ENCODE data around the gene ARHGAP26.
"Not testable (repeated sequence)": the region's sequence is repeated elsewhere in the genome, so short reads cannot be mapped to it uniquely, and the experiment has no call there.

Gene ARHGAP26

DNA sequence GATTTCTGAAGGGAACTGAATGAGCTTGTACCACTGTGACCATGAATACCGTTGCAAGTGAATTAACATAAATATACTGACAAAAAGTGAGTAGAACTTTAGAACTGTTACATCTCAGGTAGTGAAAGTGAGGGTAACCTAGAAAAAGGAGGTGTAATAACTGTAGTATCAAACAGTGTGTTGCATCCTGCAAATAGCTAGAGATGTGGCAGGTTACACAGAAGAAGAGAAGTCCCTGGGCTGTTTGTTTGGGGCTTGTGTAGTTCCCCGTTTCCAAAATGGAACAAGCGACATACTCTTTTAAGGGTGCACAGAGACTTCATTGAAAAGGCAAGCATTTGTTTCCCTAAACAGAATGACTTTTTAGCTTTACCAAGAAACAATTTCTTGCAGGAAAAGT lies 418.5 kb downstream of the ARHGAP26 start:
- DNase-seq (ENCODE audit: low read depth), result no peak

DNA sequence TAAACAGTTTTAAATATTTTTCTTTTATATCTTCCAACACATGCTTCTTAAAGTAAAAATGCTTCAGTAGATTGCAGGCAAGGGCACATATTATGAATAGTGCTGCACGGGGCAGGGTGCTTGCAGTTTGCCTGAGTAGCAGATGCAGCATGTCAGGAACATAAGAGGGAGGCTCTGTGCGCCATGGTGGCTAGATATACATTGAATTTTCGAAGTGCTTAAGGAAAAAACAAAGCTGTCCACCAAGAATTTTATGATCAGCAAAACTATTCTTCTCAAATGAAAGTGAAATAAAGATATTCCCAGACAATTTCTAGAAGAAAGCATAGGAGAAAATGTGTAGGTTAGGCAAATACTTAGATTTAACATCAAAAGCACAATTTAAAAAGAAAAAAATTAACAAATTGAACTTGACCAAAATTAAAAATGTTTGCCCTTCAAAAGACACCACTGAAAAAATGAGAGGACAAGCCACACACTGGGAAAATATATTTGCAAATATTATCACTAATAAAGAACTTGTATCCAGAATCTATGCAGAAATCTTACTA lies 420.2 kb downstream of the ARHGAP26 start:
- DNase-seq (ENCODE audit: low read depth), result no peak

DNA sequence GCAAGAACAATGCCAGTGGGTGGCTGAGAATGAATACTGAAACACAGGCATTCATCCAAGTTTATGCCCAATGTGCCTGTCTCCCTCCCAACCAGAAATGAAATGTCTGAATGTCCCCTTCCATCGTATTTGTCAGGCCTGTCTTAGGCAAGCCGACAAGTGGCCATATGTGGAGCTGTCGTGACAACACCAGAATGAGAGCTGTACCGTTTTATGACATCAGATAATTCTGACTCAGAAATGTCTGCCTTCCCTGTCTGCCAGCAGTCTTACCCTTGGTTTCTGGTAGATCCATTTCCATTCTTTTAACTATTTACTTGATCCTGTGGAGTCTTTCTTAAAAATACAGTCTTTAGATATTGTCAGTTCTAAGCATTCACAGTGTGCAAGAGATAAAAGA lies 421.5 kb downstream of the ARHGAP26 start:
- DNase-seq (ENCODE audit: low read depth), result no peak

DNA sequence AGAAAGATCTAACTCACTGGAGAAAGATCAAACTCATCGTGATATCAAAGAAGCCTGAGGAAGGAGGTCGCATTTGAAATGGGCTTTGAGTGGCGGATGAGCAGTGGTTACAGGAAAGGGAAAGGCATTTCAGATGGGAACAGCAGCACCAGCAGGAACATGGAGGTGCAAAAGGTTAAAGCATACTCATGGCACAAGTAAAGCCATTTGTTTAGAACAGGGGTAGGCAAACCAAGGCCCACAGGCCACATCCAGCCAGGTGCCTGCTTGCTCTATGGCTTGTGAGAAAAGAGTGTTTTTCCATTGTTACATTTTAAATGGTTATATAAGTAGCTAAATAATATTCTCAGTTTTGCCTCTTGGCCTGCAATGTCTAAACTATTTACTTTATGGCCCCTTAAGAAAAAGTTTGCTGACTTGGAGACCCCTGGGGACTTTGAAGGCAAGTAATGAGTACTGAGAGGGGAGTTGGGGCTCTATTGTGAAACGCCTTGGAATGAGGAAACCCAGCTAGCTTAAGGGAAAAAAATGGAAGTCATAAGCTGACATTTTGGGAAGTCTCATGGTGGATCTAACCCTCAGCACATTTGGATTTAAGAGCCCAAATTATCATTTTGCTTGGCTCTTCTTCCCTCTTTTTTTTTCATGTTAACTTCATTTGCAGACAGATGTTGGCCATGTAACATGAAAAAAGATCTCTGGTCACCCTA lies 422.2 kb downstream of the ARHGAP26 start:
- no peak for DNase-seq (ENCODE audit: low read depth)

DNA sequence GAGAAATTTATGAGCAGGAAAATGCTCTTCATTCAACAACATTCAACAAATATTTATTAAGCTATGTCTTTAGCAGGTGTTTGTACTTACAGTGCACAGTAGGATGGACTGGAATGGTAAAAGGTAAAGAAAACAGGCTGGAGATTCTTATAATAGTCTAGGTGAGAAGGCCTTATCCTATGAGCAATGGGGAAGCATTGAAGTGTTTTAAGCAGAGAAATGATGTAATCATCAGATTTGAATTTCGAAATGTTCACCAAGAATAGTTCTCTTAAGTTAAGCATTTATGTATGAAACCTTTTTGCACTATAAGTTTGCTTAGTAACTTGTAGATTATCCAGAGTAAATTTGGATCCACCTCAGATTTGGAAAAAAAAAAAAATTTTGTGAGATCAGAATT lies 424.0 kb downstream of the ARHGAP26 start:
- no peak for DNase-seq (ENCODE audit: low read depth)

DNA sequence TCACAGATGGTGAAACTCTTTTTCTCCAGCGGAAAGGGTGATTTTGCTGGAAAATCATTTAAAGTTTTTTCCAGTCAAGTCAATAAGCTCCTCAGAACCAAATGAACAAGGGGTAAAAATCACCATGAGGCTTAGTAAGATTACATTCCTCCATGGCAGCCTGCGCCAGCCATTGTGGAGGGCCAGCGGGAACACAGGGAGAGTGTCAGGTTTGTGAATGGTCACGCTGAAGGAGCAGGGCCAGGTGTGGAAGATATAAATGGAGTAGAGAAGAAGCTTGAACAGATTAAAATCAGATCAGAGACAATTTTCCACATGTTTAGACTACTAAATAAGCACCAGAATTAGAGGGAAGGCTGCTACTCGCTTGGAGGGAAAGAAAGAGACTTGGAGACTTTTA lies 424.5 kb downstream of the ARHGAP26 start:
- no peak for DNase-seq (ENCODE audit: low read depth)

DNA sequence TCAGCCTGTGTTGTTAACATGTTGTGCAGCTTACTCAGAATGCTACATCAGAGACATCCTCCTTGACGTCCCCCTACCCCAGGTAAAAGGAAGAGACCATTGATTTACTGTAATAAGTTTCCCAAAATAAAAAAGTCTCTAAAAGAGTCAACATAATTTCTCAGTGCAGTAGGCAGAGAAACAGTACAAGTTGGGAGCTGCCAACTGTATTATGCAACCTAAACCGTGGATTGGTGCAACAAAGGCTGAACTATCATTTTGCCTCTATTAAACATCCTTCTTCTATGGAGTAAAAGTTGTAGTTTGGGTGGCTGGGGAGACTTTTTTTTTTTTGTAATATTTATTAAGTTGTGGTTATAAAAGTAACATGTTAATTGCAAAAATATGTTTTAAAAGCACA lies 425.3 kb downstream of the ARHGAP26 start:
- no peak for DNase-seq (ENCODE audit: low read depth)

DNA sequence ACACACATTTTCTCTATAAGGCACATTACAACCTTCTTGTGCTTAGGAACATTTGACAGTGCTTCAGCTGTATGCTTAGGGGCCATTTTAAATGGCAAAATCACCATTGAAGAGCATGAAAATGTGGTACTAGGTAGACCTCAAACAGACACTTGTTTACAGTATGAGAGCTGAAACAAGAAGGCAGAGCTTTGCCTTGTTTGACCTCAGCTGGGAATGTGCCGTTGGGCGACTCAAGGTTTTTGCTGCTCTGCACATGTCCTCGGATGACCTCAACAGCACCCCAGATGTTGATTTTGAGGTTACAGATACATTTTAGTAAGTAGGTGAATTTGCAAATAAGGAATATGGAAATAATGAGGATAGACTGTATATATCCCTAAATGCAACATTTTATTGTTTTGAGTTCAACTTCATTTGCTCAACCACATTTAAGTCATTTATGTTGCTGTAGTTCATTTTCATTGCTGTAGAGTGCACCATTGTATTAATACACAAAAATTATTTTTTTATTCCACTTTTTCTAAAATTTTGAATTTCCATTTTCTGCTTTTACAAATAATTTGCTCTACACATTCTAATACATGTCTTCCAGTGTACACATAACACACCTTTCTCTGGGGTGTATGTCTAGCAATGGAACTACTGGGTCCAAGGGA lies 426.6 kb downstream of the ARHGAP26 start:
- no peak for DNase-seq (ENCODE audit: low read depth)

DNA sequence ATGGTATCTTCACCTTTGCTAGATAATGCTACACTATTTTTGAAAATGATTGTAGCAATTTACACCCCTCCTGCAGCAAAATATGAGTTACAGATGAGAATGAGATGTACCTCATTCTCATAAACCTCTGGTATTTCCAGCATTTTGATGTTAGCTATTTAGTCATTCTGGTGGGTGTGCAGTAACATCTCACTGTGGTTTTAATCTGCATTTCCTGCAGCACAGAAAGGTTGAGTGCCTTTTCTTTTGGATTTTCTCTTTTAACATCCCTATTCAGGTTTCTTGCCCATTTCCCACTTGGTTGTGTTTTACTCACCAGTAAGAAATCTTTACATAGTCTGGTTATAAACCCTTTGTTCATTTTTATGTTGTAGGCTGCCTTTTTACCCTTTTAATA lies 427.1 kb downstream of the ARHGAP26 start:
- no peak for DNase-seq (ENCODE audit: low read depth)

DNA sequence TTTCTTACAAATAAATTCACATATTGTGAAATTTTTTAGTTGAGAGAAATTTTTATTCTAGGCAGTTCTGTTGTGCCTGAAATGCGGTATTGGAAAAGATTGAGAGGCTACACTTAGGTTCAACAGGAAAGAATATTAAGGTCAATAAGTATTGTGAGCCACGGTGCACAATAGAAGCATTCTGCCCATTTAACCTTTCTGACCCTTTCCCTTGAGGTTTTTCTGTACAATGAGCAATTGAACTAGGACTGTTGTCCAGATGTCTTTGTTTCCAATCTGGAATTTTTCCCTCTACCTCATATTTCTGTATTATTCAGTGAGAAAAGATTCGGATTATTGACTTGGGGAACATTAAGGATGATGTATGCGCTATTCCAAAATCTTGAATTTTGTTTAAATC lies 428.2 kb downstream of the ARHGAP26 start:
- no peak for DNase-seq (ENCODE audit: low read depth)

DNA sequence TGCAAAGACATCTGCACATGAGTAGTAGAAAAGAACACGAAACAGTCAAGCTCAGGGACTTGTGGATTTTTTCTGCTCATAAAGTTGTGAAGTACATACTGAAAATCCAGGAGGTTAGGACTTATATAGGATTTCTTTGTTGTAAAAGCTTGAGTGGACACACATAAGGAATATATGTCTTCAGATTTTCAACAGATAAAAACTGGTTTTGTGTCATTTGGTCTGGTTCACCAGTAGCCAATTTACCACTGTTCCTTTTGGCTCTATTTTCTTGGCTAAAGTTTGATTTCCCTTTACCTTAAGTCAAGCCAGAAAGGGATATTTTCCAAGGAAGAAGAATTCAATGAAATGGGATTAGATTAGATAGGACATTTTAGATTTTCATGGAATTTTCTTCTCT lies 429.0 kb downstream of the ARHGAP26 start:
- DNase-seq (ENCODE audit: low read depth), result no peak

DNA sequence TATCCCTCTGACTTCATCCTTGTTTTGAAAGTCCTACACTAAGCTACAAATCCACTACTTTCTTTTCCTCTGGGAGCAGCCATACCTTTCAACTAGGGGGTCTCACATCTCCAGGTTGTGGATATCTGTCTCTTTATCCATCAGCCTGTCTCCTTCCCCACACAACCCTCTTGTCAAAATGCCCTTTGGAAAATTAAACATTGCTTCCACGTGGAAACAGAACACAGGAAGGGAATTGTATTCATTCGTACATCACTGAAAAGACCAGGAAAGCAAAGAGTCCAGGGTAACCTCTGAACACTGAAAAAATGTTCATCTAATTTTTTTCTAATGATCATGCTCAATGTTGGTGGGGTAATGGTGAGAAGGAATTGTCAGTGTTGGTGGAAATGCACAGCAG lies 429.7 kb downstream of the ARHGAP26 start:
- DNase-seq (ENCODE audit: low read depth), result no peak

DNA sequence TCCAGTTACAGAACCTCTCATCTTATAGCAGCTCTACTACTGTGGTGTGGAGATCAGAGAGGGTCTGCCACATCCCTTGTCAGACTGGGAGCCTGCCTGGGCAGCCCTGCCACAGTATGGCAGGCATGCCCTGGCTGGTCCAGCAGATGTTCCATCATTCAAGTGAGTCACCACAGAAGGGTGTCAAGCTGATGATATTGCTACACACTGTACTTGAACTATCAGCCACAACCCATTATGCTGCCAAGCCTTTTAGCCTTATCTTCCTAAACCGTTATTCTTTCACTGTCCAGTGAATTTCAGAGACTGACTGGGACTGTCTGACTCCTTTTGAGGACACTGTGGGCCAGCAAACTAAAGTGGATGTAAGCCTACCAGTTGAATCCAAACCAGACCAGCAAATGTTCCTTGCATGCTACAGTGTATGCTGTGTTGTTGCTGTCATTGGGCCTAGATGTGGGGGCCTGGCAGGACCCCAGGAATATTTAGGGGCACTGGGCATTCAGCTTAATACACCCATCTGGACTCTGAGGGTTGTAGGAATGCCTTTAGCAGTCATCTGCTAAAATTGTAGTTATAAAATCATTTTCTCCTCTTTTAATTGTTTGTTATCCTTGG lies 430.7 kb downstream of the ARHGAP26 start:
- no peak for DNase-seq (ENCODE audit: low read depth)

DNA sequence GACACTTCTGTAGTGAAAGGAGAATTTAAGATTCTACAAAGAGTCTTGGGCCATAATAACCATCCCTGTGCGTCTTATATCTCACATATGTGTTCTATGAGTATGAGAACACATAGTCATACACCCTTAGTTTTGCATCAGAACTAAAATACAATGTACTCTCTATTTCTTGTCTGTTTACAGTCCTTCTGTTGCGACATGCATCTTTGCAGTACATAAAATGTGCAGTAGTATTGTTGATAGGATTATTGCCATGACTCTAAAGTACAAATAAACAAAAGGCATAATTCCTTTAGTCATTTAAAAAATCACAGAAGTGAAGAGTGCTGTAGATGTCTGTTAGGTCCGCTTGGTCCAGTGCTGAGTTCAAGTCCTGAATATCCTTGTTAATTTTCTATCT lies 431.4 kb downstream of the ARHGAP26 start:
- DNase-seq (ENCODE audit: low read depth), result no peak

DNA sequence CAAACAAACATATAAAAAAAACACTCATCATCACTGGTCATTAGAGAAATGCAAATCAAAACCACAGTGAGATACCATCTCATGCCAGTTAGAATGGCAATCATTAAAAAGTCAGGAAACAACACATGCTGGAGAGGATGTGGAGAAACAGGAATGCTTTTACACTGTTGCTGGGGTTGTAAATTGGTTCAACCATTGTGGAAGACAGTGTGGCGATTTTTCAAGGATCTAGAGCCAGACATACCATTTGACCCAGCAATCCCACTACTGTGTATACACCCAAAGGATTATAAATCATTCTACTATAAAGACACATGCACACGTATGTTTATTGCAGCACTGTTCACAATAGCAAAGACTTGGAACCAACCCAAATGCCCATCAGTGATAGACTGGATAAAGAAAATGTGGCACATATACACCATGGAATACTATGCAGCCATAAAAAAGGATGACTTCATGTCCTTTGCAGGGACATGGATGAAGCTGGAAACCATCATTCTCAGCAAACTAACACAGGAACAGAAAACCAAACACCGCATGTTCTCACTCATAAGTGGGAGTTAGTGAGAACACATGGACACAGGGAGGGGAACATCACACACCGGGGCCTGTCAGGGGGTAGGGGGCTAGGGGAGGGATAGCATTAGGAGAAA lies 433.3 kb downstream of the ARHGAP26 start:
- not testable (repeated sequence) for DNase-seq (ENCODE audit: low read depth)

DNA sequence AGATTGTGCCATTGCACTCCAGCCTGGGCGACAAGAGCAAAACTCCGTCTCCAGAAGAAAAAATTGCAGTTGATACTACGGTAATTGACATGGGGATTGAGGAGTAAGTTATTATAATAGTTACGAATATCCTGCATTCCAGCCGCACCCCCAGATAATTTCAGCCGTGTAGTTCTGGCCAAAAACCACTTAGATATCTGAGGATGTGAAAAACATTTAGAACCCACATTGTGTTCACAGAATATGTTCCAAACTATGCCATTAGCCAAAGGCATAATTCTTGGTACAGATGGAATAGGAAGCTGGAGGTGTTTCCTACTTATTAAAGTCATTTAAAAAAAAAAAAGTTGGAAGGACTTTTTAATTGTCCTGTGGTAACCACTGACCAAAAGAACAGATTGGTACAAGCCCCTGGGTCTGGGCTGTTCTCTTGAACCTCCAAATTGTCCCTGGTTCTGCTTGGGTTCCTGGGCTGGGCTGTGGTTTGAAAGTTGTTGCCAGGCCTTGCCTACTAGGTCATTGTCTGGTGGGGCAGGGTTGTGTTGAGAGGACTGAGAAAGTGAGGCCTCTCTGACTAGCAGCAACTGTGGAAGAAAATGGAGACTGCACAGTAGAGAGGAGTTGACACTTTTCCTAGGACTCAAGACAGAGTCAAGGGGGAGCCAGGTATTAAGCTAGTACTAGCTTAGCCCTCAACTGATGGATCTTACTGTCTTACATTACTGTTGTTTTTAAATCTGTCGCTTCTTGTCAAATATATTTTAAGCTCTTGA lies 434.5 kb downstream of the ARHGAP26 start:
- DNase-seq (ENCODE audit: low read depth), result no peak

DNA sequence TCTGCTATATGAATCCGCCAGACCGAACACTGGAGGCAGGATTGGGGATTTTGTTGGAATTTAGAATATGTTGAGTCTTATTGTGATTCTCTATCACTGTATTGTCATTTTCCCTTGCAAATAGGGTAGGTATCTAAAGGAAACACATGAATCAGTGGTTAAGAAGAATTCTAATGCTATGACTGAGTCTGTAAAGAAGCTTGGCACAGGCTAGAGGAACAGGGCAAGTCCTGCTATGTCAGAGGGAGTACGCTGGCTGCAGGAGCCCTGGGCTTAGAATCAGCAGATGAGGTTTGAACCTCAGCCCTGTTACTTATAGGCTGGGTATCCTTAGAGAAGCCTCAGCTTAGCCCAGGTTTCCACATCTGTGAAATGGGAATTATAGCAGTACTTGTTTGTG lies 435.2 kb downstream of the ARHGAP26 start:
- DNase-seq (ENCODE audit: low read depth), result no peak

DNA sequence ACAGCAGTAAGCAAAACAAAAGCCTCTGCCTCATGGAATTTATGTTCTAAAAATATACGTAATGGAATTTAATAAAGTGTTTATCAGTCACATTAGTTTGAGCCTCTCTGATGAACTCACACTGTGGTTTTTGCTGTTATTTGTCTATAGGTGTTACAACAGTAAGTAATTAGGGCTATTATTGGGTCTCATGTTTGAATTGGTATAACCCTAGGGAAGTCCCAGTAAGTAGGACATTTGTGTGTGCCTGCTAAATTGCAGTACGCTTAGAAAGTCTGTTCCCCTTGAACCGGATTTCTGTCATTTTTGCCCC lies 435.7 kb downstream of the ARHGAP26 start:
- DNase-seq (ENCODE audit: low read depth), result no peak

DNA sequence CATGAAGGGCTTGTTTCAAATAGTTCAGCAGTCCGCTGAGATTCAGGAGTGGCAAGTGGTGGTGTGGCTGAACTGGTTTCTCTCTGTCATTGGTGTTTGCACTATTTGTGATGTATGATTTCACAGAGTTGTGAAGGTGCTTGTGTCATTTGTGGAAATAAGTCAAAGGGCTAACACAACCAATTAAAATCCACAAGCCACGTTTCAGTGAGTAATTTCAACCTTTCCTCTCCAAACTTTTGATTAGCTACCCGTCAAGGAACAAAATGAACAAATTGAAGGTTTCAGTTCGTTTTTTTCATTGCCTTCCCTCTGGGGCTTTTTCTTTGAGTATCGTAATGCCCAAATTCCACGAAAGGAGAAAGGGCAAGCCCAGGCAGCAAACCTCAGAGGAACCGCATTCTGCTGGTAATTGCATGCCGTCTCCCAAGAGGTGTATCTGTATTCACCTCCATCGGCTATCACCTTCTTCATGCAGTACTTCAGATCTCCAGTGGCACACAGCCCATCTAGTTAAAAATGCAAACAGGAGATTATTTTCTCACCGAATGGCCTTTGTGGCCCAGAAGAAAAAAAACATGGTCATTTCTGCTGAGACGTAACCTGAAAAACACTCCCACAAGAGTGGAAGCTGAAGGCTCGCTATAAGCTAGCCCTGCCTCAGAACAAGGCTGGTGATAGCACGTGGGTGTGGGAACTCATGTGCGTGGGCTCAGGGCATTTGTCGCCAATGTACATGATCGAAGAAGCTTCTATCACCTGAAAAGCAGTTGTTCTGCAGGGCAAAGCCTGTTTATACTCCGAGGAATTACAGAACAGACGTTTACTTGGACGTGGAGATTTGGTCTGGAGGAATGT lies 436.2 kb downstream of the ARHGAP26 start:
- DNase-seq (ENCODE audit: low read depth), result no peak

DNA sequence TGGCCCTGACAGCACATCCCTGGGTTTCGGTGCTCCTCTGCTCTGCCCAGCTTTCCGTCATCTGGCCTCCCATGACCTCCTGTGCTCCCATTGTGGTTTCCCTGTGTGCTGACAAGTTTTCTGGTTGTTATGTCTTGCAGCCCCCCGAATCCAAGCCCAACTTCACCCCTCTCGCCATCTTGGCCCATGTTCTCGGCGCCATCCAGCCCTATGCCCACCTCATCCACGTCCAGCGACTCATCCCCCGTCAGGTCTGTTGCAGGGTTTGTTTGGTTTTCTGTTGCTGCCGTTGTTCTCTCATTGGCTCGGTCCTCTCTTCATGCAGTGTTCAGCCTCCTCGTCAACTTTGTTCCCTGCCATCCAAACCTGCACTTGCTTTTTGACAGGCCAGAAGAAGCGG lies 436.9 kb downstream of the ARHGAP26 start:
- no peak for DNase-seq (ENCODE audit: low read depth)
